Activated CD8-positive, alpha-beta memory T cell treated with anti-CD3 and anti-CD28 coated beads, Interleukin-2, amount 50 U/mL, for 24 hours (primary cell): ENCODE measurements around the gene SAMD4B.
"Not testable (repeated sequence)": the region's sequence is repeated elsewhere in the genome, so short reads cannot be mapped to it uniquely, and the experiment has no call there.

Source experiments
- DNase-seq: peaks from one replicate; pipeline ENCODE4 v3.0.0-alpha.2; 2020; ENCODE audit errors: extremely low read depth

The SAMD4B gene

GRCh38 chr19:39365531-39365930 is 23.3 kb downstream of the SAMD4B start:
- no peak for DNase-seq

GRCh38 chr19:39369200-39369599 is 27.0 kb downstream of the SAMD4B start:
- DNase-seq, result no peak

GRCh38 chr19:39370735-39371134 is 28.5 kb downstream of the SAMD4B start:
- DNase-seq, result no peak

- no peak for DNase-seq
Observed at GRCh38 chr19:39372047-39372802, 30.0 kb downstream of the SAMD4B start.

GRCh38 chr19:39372941-39373340 is 30.7 kb downstream of the SAMD4B start:
- DNase-seq, result no peak

- DNase-seq, result no peak
Observed at GRCh38 chr19:39375929-39376328, 33.7 kb downstream of the SAMD4B start.

GRCh38 chr19:39377373-39378362 is 35.4 kb downstream of the SAMD4B start:
- no peak for DNase-seq

- not testable (repeated sequence) for DNase-seq
Observed at GRCh38 chr19:39379366-39379765, 37.1 kb downstream of the SAMD4B start.

GRCh38 chr19:39379865-39380396 is 37.7 kb downstream of the SAMD4B start:
- DNase-seq, result no peak

- DNase-seq, result no peak
Observed at GRCh38 chr19:39380521-39381502, 38.6 kb downstream of the SAMD4B start.

GRCh38 chr19:39381910-39382611 is 39.8 kb downstream of the SAMD4B start:
- no peak for DNase-seq

- DNase-seq, result no peak
Observed at GRCh38 chr19:39382991-39383828, 41.0 kb downstream of the SAMD4B start.

- no peak for DNase-seq
Observed at GRCh38 chr19:39384839-39385568, 42.8 kb downstream of the SAMD4B start.

- no peak for DNase-seq
Observed at GRCh38 chr19:39385629-39386411, 43.6 kb downstream of the SAMD4B start.

- DNase-seq, result no peak
Observed at GRCh38 chr19:39386557-39386956, 44.3 kb downstream of the SAMD4B start.

- no peak for DNase-seq
Observed at GRCh38 chr19:39388657-39389056, 46.4 kb downstream of the SAMD4B start.

- DNase-seq, result no peak
Observed at GRCh38 chr19:39389631-39390414, 47.6 kb downstream of the SAMD4B start.

GRCh38 chr19:39390451-39390750 is 48.2 kb downstream of the SAMD4B start:
- DNase-seq, result no peak
